OCI-LY7 (cell line): ENCODE measurements around the gene XPNPEP3. TPM values are rescaled to one million over a fixed set of nuclear protein-coding genes. Genes with fewer than 3 reads are reported as not detected.

Experiments
- BruUV-seq: library from RNA; stranded (reverse); fragments of 400-500 nt; replicated peaks from 2 replicates; lab custom pipeline; 2021; lab: Mats Ljungman, UMichigan
- CTCF ChIA-PET: fragments of 300-600 bp; sonication (Branson Sonifier 250); formaldehyde crosslinking; loops from one replicate; lab custom pipeline; 2022; ENCODE audit warnings: antibody characterized with exemption; ENCODE audit not compliant: unreplicated experiment; lab: Charles Lee
- POLR2A ChIA-PET: fragments of 300-600 bp; sonication (Branson Sonifier 250); formaldehyde crosslinking; loops from one replicate; lab custom pipeline; 2022; ENCODE audit warnings: antibody characterized with exemption; lab: Charles Lee
- DNase-seq: peaks from one replicate; pipeline ENCODE4 v3.0.0-alpha.2; 2015; ENCODE audit warnings: low spot score
- H2AFZ ChIP-seq: fragments of 200-600 bp; sonication (generic), shearing (Covaris generic); 2 replicates; pipeline ENCODE4 v1.6.1; 2014; ENCODE audit warnings: mild to moderate bottlenecking, antibody characterized with exemption, low read length, moderate library complexity
- H3K27ac ChIP-seq: fragments of 200-600 bp; sonication (generic); 2 replicates; pipeline ENCODE4 v1.5.1; 2014; ENCODE audit warnings: mixed run types, low read depth, mild to moderate bottlenecking, moderate library complexity, low read length, inconsistent platforms; ENCODE audit not compliant: poor library complexity, severe bottlenecking
- H3K36me3 ChIP-seq: fragments of 200-600 bp; sonication (generic); 2 replicates; pipeline ENCODE4 v1.6.1; 2014; ENCODE audit warnings: mild to moderate bottlenecking, antibody characterized with exemption, low read length, moderate library complexity, mixed read lengths; ENCODE audit not compliant: insufficient read depth
- H3K4me1 ChIP-seq: fragments of 200-600 bp; sonication (generic); 2 replicates; pipeline ENCODE4 v1.5.1; 2014; ENCODE audit warnings: mild to moderate bottlenecking, low read length; ENCODE audit not compliant: insufficient read depth, poor library complexity, severe bottlenecking
- H3K4me2 ChIP-seq: fragments of 200-600 bp; sonication (generic); 2 replicates; pipeline ENCODE4 v1.6.1; 2014; ENCODE audit warnings: mild to moderate bottlenecking, low read length
- H3K4me3 ChIP-seq: fragments of 200-600 bp; sonication (generic); 2 replicates; pipeline ENCODE4 v1.5.1; 2014; ENCODE audit warnings: mild to moderate bottlenecking, low read depth, low read length; ENCODE audit not compliant: poor library complexity, severe bottlenecking
- H3K79me2 ChIP-seq: fragments of 200-600 bp; sonication (generic); 2 replicates; pipeline ENCODE4 v1.6.1; 2016; ENCODE audit warnings: low read depth, mild to moderate bottlenecking, low read length, moderate library complexity, mixed read lengths; ENCODE audit not compliant: insufficient read depth
- H3K9me2 ChIP-seq: fragments of 200-600 bp; sonication (generic); 2 replicates; pipeline ENCODE4 v1.6.1; 2016; ENCODE audit warnings: mild to moderate bottlenecking, low read length, mixed read lengths; ENCODE audit not compliant: insufficient read depth
- H3K9me3 ChIP-seq: fragments of 200-600 bp; sonication (generic); 2 replicates; pipeline ENCODE4 v1.6.1; 2014; ENCODE audit warnings: mild to moderate bottlenecking, mixed run types, low read length, mixed read lengths
- H4K20me1 ChIP-seq: fragments of 200-600 bp; sonication (generic); 2 replicates; pipeline ENCODE4 v1.6.1; 2014; ENCODE audit warnings: mild to moderate bottlenecking, antibody characterized with exemption, low read length, moderate library complexity, mixed read lengths; ENCODE audit not compliant: insufficient read depth
- EZH2phosphoT487 ChIP-seq: fragments of 200-600 bp; sonication (generic); IDR thresholded peaks from 2 replicates; pipeline ENCODE4 v1.6.1; 2018; ENCODE audit warnings: low read depth, borderline replicate concordance, mild to moderate bottlenecking, mixed run types, antibody characterized with exemption, low read length, moderate library complexity, mixed read lengths
- intact Hi-C: fragments of 100-400 bp; cut with micrococcal nuclease; formaldehyde crosslinking; loops from one replicate; pipeline ENCODE4 v1.10.0; 2022; ENCODE audit not compliant: unreplicated experiment
- total RNA-seq, 2 experiments: library from RNA; depleted of rRNA in 1 of 2; stranded (reverse); fragments of >200 nt in 1 of 2; shearing (Covaris generic) in 1 of 2; gene quantifications; 2 replicates each; pipeline ENCODE4 v1.2.3, GENCODE V29; 2014 to 2022
- TF ChIP-seq, protein P1 (sequence below): fragments of 200-600 bp; sonication (generic); conservative IDR thresholded peaks from 2 replicates; pipeline ENCODE4 v1.5.1; 2014; ENCODE audit warnings: mild to moderate bottlenecking, antibody characterized with exemption, low read length, moderate library complexity, mixed read lengths

Gene XPNPEP3
- total RNA-seq, 2 experiments from 2014 or later, result 12.2 to 22.4 TPM

GRCh38 chr22:40853961-40854360 lies 3.0 kb upstream of the XPNPEP3 start:
- peak overlapping the region; percentile 90 for H3K4me2 ChIP-seq
- H3K79me2 ChIP-seq, result peaks cover 91% of the 10 kb centered on the region
- DNase-seq, result peak; percentile 19
- H3K27ac ChIP-seq, result no peak overlapping the region
- H4K20me1 ChIP-seq, result peaks cover 35% of the 10 kb centered on the region
- TF ChIP-seq, protein P1, sequence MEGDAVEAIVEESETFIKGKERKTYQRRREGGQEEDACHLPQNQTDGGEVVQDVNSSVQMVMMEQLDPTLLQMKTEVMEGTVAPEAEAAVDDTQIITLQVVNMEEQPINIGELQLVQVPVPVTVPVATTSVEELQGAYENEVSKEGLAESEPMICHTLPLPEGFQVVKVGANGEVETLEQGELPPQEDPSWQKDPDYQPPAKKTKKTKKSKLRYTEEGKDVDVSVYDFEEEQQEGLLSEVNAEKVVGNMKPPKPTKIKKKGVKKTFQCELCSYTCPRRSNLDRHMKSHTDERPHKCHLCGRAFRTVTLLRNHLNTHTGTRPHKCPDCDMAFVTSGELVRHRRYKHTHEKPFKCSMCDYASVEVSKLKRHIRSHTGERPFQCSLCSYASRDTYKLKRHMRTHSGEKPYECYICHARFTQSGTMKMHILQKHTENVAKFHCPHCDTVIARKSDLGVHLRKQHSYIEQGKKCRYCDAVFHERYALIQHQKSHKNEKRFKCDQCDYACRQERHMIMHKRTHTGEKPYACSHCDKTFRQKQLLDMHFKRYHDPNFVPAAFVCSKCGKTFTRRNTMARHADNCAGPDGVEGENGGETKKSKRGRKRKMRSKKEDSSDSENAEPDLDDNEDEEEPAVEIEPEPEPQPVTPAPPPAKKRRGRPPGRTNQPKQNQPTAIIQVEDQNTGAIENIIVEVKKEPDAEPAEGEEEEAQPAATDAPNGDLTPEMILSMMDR, result no peak
- no peak for TF ChIP-seq EZH2phosphoT487
- no peaks in the 10 kb centered on the region for H3K9me3 ChIP-seq
- no peak overlapping the region for H2AFZ ChIP-seq
- no peaks in the 10 kb centered on the region for H3K9me2 ChIP-seq
- intact Hi-C loops, result no loop called here
- ChIA-PET POLR2A (interaction anchor here (1.3 kb wide), 1 partner anchor 44 kb away, joined by 3 read pairs; no protein-coding TSS in a partner anchor), CTCF (no interaction called here)
- peak overlapping the region; percentile 95 for H3K4me3 ChIP-seq
- H3K4me1 ChIP-seq, result peaks cover 39% of the 10 kb centered on the region
- no TSS peak for BruUV-seq
- peaks cover 50% of the 10 kb centered on the region for H3K36me3 ChIP-seq

DNA sequence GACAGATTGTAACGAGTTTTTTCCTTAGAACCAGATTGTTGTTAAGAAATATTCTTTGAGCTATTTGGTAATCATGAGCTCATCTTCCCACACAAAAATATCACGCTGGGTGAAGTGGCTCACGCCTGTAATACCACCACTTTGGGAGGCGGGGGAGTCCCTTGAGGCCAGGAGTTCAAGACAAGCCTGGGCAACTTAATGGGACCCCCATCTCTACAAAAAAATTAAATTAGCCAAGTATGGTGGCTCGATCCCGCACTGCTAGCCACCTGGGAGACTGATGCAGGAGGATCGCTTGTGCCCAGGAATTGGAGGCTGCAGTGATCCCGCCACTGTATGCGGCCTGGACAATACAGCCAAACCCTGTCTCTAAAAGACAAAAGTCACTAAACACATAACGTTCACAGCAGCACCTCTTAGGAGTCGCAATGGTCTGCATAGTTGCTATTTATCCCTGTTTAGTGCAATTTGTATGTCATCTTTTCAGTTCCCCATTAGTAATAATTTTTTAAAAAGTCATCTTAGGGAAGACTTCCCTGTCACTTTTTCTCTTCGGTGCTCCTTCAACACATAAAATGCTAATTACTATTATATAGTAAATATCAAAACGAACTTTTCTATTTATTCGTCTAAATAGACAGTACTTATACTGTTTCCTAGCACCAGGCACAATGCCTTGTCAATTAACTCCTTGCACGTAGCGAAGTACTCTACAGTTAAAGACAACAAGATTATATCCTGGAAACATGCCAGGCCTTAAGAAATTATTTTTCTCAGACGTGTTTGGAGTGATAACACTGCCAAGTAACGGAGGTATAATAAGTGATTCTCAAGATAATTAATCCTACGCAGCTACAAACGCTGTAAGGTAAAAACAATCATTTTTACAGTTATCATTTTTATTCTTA lies 1.6 kb upstream of the XPNPEP3 start:
- DNase-seq, result no peak
- Histone ChIP-seq H3K27ac (peak overlapping the region; percentile 85), H4K20me1 (peaks cover 35% of the 10 kb centered on the region), H3K79me2 (peaks cover 94% of the 10 kb centered on the region), H3K36me3 (peaks cover 42% of the 10 kb centered on the region), H2AFZ (peak overlapping the region; percentile 87; the same call in 1 of the 2 replicates), H3K4me2 (peak overlapping the region; percentile 90), H3K4me3 (peak overlapping the region; percentile 95), H3K9me3 (no peaks in the 10 kb centered on the region), H3K9me2 (no peaks in the 10 kb centered on the region), H3K4me1 (peaks cover 39% of the 10 kb centered on the region)
- CTCF ChIA-PET, result no interaction called here
- POLR2A ChIA-PET, result interaction anchor here (0.9 to 1.3 kb wide), 2 partner anchors 36 to 45 kb away, joined by 3 read pairs; partner anchors contain the start of gene SLC25A17
- intact Hi-C loops, result loop anchor here (5.0 kb wide), 1 partner anchor 237 kb away; the partner anchor contains the start of gene EP300
- TF ChIP-seq, protein P1, result no peak
- TF ChIP-seq EZH2phosphoT487, result no peak
- no TSS peak for BruUV-seq
